ENCODE measurements around the gene TMEM184C.
A peak's percentile ranks its signal among the peaks of the same experiment; 100 is the strongest.

The TMEM184C gene

GRCh38 chr4:147655639-147656038, 38.4 kb downstream of the TMEM184C start:
- DNase-seq (ENCODE audit: low read depth): no peak

DNA sequence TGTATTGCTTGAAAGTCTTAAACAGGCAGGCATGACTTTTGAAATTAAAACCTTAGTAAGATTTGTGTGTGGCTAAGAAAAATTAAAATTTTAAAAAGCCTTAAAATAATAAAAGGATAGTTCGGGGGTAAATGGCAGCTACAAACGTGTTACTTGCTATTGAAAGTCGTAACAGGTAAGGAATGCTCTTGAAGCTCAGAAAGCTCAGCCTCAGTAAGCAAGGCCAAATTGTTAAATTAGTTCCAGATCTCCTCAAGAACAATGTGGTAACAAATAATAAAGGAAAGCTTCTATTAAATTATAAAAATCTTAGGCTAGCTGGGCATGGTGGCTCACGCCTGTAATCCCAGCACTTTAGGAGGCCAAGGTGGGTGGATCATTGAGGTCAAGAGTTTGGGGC, 41.3 kb downstream of the TMEM184C start:
- no peak for DNase-seq (ENCODE audit: low read depth)

GRCh38 chr4:147674073-147674472, 56.9 kb downstream of the TMEM184C start:
- no peak for DNase-seq (ENCODE audit: low read depth)

DNA sequence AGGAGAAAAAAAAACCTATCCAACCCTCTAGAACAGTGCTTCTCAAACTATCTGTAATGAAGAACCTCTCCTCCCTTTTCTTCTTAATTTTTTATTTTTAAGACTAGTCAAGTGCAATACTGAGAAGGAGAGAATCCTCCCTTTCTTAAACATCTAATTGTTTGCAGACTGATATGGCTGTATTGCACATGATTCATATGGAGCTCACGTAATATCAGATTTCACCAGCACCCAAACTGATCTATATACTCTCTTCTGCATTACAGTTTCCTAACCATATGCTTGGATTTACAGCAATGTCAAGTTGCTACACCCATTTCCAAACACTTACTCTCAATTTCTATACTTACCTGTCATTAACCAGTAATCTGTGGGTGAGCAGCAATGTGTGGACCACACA, 57.3 kb downstream of the TMEM184C start:
- no peak for DNase-seq (ENCODE audit: low read depth)

DNA sequence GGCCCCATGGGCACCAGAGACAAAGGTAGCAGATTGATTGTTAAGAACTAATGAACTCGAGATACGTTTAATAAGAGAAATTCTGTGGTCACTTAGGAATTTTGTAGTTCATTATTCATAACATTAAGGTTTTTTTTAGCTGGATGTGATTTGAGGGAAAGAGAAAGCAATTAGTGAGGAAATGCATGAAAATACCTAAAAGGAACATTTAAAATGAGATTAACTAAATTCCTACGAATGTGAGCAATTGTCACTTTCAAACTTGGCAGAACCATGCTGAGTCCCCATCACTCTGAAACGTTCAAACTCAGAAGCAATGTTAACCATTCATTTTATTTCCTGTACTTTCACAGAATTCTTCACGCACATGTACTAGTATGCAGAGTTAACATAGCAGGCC, 60.9 kb downstream of the TMEM184C start:
- DNase-seq (ENCODE audit: low read depth): no peak

DNA sequence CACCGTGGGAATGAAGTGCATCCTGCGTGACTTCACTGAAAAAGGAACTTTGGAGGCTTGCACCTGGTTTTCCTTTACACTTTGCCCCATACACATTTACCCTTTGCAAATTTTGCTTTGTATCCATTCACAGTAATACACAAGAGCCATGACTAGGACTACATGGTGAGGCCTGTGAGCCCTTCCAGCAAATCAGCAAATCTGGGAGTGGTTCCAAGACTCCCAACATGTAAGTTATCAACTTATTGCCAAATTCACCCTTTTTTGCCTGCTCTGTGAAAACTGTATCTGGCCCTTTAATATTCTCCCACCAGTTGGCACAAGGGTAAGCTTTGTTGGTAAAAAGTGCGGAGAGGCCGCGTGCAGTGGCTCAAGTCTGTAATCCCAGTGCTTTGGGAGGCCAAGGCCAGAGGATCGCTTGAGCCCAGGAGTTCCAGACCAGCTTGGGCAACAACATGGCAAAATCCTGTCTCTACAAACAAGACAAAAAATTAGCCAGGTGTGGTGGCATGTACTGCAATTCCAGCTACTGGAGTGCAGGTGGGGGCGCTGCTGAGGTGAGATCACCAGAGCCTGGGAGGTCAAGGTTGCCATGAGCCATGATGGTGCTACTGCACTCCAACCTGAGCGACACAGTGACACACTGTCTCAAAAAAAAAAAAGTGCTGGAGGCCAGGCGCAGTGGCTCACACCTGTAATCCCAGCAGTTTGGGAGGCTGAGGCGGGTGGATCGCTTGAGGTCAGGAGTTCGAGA, 61.8 kb downstream of the TMEM184C start:
- DNase-seq (ENCODE audit: low read depth): no peak

DNA sequence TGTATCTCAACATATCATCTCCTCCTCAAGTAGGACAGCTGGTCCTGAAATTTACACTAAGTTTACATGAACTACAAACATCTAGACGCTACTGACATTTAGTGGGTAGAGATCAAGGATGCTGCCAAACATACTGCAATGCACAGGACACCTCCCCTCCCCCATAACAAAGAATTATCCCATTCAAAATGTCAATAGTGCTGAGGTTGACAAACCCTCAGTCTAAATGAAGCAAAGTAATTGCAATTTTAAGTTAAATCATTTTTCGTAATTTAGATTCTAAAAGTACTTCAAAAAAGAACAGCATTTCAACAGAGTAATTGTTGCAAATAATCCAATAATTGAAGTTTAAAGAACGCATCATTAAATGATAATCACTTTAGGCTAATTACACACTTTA, 65.6 kb downstream of the TMEM184C start:
- DNase-seq (ENCODE audit: low read depth): no peak

- DNase-seq (ENCODE audit: low read depth): no peak
These were observed 66.0 kb downstream of the TMEM184C start for GRCh38 chr4:147683188-147683591.

DNA sequence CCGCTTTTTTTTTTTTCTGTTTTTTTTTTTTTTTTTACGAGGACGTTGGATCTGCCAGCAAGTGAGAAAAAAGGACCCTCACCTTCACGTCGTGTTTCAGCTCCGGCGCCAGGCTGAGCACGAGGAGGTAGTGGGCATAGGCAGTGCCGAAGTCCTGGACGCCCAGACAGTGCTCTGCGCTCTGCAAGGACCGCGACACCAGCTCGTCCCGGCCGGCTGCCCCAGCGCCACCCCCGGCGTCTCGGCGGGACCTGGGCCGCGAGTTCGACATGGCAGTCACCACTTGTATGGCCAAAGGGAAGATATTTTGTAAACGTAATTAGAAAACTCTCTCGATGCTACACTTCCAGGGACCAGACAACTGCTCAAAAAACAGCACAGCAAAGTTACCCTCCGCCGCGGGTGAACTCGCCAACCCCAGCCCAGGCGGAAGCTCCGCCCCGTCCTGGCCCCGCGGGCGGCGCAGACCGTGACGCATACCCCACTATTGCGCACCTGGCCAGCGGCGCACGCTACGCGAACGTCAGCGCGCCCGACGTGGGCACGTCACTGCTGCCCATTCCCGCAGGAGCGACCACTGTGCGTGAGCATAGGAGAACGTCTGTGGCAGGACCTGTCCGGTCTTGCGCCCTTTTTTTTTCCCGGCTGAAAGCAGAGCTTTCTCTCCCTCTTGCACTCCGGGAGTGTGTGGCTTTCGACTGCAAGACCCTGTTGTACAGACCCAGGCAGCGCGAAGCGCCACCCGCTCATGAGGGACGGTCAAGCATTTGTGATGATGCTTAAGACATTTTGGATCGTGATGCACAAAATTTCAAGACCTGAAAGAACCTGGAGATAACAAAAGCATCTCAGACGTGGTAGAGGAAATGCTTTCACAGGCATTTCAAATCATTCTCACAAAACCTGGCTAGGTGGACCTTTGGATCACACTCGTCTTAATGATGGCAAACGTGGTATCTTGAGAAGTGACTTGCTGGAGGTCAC, 66.8 kb downstream of the TMEM184C start, which contains the start of gene PRMT9:
Gene PRMT9, minus strand, starts transcription at position 447 of the 984 bp plus-strand sequence. Its CDS starts 176 bp downstream, at position 271.
- peak; percentile 68 for DNase-seq (ENCODE audit: low read depth)

GRCh38 chr4:147689067-147689466, 71.9 kb downstream of the TMEM184C start:
- DNase-seq (ENCODE audit: low read depth): no peak

DNA sequence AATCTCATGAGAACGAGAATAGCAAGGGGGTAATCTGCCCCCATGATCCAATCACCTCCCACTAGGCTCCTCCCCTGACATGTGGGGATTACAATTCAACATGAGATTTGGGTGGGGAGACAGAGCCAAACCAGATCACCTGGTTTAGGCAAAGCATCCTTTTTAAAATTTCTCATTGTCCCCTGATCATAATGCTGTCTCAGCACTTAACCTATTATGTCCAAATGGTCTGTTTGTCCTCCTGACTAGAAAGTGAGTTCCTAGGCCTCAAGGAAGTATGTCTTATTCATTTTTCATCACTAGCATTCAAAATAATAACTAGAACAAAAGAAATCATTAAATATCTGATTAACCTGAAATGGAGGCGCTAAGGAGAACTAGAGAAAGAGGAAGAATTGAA, 74.6 kb downstream of the TMEM184C start:
- no peak for DNase-seq (ENCODE audit: low read depth)

GRCh38 chr4:147693218-147693617, 76.0 kb downstream of the TMEM184C start:
- no peak for DNase-seq (ENCODE audit: low read depth)

GRCh38 chr4:147696866-147697265, 79.7 kb downstream of the TMEM184C start:
- no peak for DNase-seq (ENCODE audit: low read depth)

DNA sequence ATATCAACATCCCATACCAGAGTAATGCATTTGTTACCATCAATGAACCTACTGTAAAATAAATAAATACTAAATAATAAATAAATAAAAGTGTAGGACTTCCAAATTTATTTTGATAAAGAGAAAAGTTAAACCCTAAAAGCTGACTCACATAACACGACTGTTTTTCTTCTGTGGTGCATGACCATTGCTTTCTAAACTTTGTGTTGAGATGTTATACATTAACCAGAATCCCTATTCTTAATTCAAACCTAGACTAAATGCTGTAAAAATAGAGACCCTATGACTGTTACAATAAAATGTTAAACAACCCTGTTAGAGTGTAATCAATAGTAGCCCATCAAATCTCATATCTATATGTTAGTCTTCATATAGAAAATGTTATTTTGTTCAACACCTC, 87.6 kb downstream of the TMEM184C start:
- DNase-seq (ENCODE audit: low read depth): no peak

DNA sequence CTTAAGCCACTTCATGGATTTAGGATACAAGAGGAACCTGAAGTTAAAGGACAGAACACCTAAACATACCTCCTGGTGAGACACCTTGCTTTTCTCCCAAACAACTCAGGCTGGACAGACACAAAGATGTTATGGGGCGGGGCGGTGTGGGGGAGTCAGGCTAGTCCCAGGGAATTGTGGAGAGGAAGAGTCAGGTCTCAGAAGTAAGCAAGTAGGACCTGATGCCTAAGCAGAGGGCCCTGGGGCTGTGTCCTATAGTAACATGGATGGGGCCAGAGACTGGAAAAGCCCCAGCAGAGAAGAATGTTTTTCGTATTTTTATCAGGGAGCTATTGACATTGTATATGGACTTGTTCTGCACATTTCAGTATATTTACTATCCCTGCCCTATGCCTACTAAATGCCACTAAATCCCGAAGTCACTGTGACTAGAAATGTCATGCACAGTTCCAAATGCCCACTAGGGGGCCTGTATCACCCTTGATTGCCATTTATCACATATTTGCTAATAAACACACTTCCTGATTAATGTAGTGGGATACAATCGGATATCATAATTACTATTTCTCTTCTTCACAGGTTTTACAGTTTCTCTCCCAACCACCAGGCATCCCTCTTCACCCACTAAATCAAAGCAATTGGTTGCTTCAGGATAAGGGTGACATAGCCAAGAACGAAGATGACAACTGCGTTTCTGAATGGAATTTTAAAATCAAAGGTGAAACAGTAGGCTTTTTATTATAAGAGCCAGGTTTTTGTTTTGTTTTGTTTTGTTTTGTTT, 90.9 kb downstream of the TMEM184C start:
- DNase-seq (ENCODE audit: low read depth): no peak

GRCh38 chr4:147709999-147710398, 92.8 kb downstream of the TMEM184C start:
- no peak for DNase-seq (ENCODE audit: low read depth)

DNA sequence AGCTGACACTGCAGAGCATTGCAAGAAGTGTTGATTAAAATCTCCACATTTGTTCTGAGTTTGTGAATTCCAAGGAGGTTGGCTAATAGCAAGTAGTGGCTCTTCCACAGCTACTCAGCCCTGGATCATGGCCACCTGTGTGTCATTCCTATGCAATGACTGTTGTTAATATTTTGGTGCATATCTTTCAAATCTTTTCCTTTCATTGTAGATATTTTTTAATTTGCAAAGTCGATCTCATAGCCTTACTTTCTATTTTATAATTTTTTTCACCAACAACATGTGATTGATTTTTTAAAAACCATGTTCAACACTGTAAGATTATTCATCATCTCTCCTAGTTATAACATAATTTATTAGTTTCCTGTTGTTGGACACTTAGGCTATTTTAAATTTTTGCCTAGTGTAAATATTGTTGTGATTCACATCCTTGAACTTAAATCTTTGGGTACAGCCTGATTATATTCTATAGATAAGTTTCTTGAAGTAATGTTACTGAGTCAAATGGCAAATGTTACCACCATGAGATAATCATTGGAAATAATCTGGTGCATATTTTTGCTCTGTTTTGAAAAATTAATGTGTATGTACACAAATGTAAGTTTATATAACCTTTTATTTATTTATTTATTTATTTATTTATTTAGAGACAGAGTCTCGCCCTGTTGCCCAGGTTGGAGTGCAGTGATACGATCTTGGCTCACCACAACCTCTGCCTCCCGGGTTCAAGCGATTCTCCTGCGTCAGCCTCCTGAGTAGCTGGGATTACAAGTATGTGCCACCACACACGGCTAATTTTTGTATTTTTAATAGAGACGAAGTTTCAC, 97.6 kb downstream of the TMEM184C start:
- peak; percentile 80 for DNase-seq (ENCODE audit: low read depth)

GRCh38 chr4:147717878-147718277, 100.7 kb downstream of the TMEM184C start:
- no peak for DNase-seq (ENCODE audit: low read depth)
